K562 (cell line): ENCODE measurements around the gene DALRD3. TPM values are rescaled to one million over a fixed set of nuclear protein-coding genes. Genes with fewer than 3 reads are reported as not detected.

Experiments used
- E2F4 ChIP-seq: sonication (generic); formaldehyde crosslinking; IDR thresholded peaks from 2 replicates; pipeline ENCODE4 v1.8.0; 2022; ENCODE audit warnings: mild to moderate bottlenecking, low read depth, missing genetic modification reagents
- ETV5 ChIP-seq: sonication (generic); formaldehyde crosslinking; IDR thresholded peaks from 2 replicates; pipeline ENCODE4 v1.4.0; 2020; ENCODE audit warnings: low read depth, mild to moderate bottlenecking, missing genetic modification reagents
- MCM2 ChIP-seq: fragments of 450-650 bp; IDR thresholded peaks from 2 replicates; pipeline ENCODE4 v1.6.1; 2017; ENCODE audit warnings: low read depth, mild to moderate bottlenecking
- NCOA2 ChIP-seq, 2 experiments: fragments of 450-650 bp; IDR thresholded peaks; 2 replicates each; pipeline ENCODE4 v1.6.1; 2018; ENCODE audit warnings: mild to moderate bottlenecking in 2 of 2, moderate library complexity in 1 of 2; ENCODE audit not compliant: partially characterized antibody in 2 of 2
- NCOA4 ChIP-seq: fragments of 450-650 bp; IDR thresholded peaks from 2 replicates; pipeline ENCODE4 v1.6.1; 2018; ENCODE audit warnings: mild to moderate bottlenecking; ENCODE audit not compliant: partially characterized antibody
- NR1H2 ChIP-seq: sonication (generic); formaldehyde crosslinking; IDR thresholded peaks from 2 replicates; pipeline ENCODE4 v1.4.0; 2020; ENCODE audit warnings: mild to moderate bottlenecking, missing genetic modification reagents
- RFX5 ChIP-seq: IDR thresholded peaks from 2 replicates; pipeline ENCODE4 v1.6.1; 2011; ENCODE audit warnings: low read depth, mild to moderate bottlenecking, improper control_type of control experiment, low read length
- SIX5 ChIP-seq, 2 experiments: IDR thresholded peaks; 2 replicates each; pipeline ENCODE4 v1.6.1; 2011; ENCODE audit warnings: low read length in 2 of 2, borderline replicate concordance in 1 of 2, low read depth in 1 of 2, mild to moderate bottlenecking in 1 of 2, moderate library complexity in 1 of 2; ENCODE audit not compliant: insufficient read depth in 1 of 2
- SNRNP70 ChIP-seq: fragments of 200-400 bp; formaldehyde crosslinking; optimal IDR thresholded peaks from 2 replicates; pipeline ENCODE3; 2017; ENCODE audit warnings: low read depth, low read length
- SREBF1 ChIP-seq: fragments of 150-350 bp; IDR thresholded peaks from 2 replicates; pipeline ENCODE4 v1.6.1; 2014; ENCODE audit warnings: antibody characterized with exemption, low read depth, low read length, borderline replicate concordance
- TAL1 ChIP-seq: fragments of 450-650 bp; IDR thresholded peaks from 2 replicates; pipeline ENCODE4 v1.6.1; 2016; ENCODE audit warnings: mild to moderate bottlenecking
- TRIM25 ChIP-seq: fragments of 450-650 bp; IDR thresholded peaks from 2 replicates; pipeline ENCODE4 v1.7.0; 2016; ENCODE audit warnings: borderline replicate concordance
- TRIM28 ChIP-seq: fragments of 450-650 bp; IDR thresholded peaks from 2 replicates; pipeline ENCODE4 v1.6.1; 2017
- ZBTB7A ChIP-seq: IDR thresholded peaks from 2 replicates; pipeline ENCODE4 v1.6.1; 2011; ENCODE audit warnings: low read depth, mild to moderate bottlenecking, low read length, moderate library complexity, borderline replicate concordance; ENCODE audit not compliant: control insufficient read depth
- ZBTB9 ChIP-seq: fragments of 450-650 bp; formaldehyde crosslinking; IDR thresholded peaks from 2 replicates; pipeline ENCODE4 v1.4.0; 2020; ENCODE audit warnings: mild to moderate bottlenecking, moderate library complexity
- polyA plus RNA-seq, 8 experiments: library from polyadenylated mRNA; depleted of rRNA in 4 of 8; stranded (reverse) in 5 of 8; unstranded in 3 of 8; fragments of >200 nt; fragmentation: Nextera tagmentation in 2 of 8; fragmentation: Illumina TruSeq in 1 of 8; extraction: Ambion mirVana in 2 of 8; extraction: Trizol in 1 of 8; gene quantifications; 2 replicates each; pipeline versions ENCODE4 v1.2.1 to v1.2.3, GENCODE V29; 2011 to 2014; ENCODE audit warnings: inconsistent platforms in 1 of 8, missing spikeins in 1 of 8
- total RNA-seq, 7 experiments: library from RNA; depleted of rRNA in 6 of 7; stranded (reverse); fragments of >200 nt in 6 of 7; fragmentation: Illumina TruSeq in 2 of 7; extraction: Trizol in 2 of 7; gene quantifications; 2 replicates each; pipeline versions ENCODE4 v1.2.1 to v1.2.3, GENCODE V29; 2011 to 2021; ENCODE audit warnings: low replicate concordance in 1 of 7
- TF ChIP-seq, protein P1 (sequence below): fragments of 450-650 bp; conservative IDR thresholded peaks from 2 replicates; pipeline ENCODE4 v1.6.1; 2016; ENCODE audit warnings: missing genetic modification characterization, low read depth, mild to moderate bottlenecking, missing compliant biosample characterization, moderate library complexity
- TF ChIP-seq, protein P2 (sequence below): sonication (generic); formaldehyde crosslinking; IDR thresholded peaks from 2 replicates; pipeline ENCODE4 v1.8.0; 2022; ENCODE audit warnings: mild to moderate bottlenecking, missing genetic modification reagents
- TF ChIP-seq, protein P3 (sequence below): fragments of 250-450 bp; sonication (Bioruptor Pico); IDR thresholded peaks from 2 replicates; pipeline ENCODE4 v1.8.0; 2021; ENCODE audit warnings: moderate library complexity, mild to moderate bottlenecking, inconsistent platforms

The DALRD3 gene
- total and polyA plus RNA-seq, 9 of the 15 experiments (the other 6 are each of a cell fraction or from before 2014, with no cell fraction given), result 6.6 to 31.3 (median 14.4) TPM

GRCh38 chr3:49028673-49029562 is 10.5 kb upstream of the DALRD3 start, which contains the start of gene IMPDH2 (continued):
- TF ChIP-seq, protein P1, sequence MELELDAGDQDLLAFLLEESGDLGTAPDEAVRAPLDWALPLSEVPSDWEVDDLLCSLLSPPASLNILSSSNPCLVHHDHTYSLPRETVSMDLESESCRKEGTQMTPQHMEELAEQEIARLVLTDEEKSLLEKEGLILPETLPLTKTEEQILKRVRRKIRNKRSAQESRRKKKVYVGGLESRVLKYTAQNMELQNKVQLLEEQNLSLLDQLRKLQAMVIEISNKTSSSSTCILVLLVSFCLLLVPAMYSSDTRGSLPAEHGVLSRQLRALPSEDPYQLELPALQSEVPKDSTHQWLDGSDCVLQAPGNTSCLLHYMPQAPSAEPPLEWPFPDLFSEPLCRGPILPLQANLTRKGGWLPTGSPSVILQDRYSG (tag), result no peak
- 0 out of 2 replicates have a peak, but pooled peaks have one; percentile 33 for TF ChIP-seq ETV5 (CRISPR knock-in tag)
- TF ChIP-seq ZBTB7A, result peak; percentile 28; the same call in 1 of the 2 replicates
- TF ChIP-seq, protein P2, sequence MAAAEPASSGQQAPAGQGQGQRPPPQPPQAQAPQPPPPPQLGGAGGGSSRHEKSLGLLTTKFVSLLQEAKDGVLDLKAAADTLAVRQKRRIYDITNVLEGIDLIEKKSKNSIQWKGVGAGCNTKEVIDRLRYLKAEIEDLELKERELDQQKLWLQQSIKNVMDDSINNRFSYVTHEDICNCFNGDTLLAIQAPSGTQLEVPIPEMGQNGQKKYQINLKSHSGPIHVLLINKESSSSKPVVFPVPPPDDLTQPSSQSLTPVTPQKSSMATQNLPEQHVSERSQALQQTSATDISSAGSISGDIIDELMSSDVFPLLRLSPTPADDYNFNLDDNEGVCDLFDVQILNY (CRISPR knock-in tag), result 0 out of 2 replicates have a peak, but pooled peaks have one; percentile 31
- TF ChIP-seq TRIM28, result no peak
- TF ChIP-seq ZBTB9 (CRISPR knock-in tag), result peak; percentile 92
- no peak for TF ChIP-seq RFX5
- no peak for TF ChIP-seq MCM2
- TF ChIP-seq SREBF1, result no peak
- TF ChIP-seq TAL1, result no peak
- no peak for TF ChIP-seq TRIM25
- TF ChIP-seq, protein P3, sequence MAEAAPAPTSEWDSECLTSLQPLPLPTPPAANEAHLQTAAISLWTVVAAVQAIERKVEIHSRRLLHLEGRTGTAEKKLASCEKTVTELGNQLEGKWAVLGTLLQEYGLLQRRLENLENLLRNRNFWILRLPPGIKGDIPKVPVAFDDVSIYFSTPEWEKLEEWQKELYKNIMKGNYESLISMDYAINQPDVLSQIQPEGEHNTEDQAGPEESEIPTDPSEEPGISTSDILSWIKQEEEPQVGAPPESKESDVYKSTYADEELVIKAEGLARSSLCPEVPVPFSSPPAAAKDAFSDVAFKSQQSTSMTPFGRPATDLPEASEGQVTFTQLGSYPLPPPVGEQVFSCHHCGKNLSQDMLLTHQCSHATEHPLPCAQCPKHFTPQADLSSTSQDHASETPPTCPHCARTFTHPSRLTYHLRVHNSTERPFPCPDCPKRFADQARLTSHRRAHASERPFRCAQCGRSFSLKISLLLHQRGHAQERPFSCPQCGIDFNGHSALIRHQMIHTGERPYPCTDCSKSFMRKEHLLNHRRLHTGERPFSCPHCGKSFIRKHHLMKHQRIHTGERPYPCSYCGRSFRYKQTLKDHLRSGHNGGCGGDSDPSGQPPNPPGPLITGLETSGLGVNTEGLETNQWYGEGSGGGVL (CRISPR knock-in tag), result no peak
- TF ChIP-seq SNRNP70, result no peak
- TF ChIP-seq NCOA2 (IDR thresholded peaks at IDR 0.05; ENCODE audit: partially characterized antibody in 2 of 2), result no peak
- TF ChIP-seq E2F4 (CRISPR knock-in tag), result 0 out of 2 replicates have a peak, but pooled peaks have one; percentile 64
- TF ChIP-seq NCOA4, result no peak
- TF ChIP-seq NR1H2 (CRISPR knock-in tag), result 0 out of 2 replicates have a peak, but pooled peaks have one; percentile 70
- TF ChIP-seq SIX5 (IDR thresholded peaks at IDR 0.05; ENCODE audit: borderline replicate concordance in 1 of 2, insufficient read depth in 1 of 2, low read depth in 1 of 2, low read length in 2 of 2), result no peak
